Stimulated activated CD8-positive, alpha-beta memory T cell treated with anti-CD3 and anti-CD28 coated beads, Interleukin-4, amount 100 ng/mL, for 1 hour (primary cell): ENCODE measurements around the gene DNAI2.

Source experiments
- DNase-seq, 2 donors: peaks; one replicate each; pipeline ENCODE4 v3.0.0-alpha.2; 2020; ENCODE audit warnings: low read depth in 2 of 2, low spot score in 1 of 2

The DNAI2 gene

DNA sequence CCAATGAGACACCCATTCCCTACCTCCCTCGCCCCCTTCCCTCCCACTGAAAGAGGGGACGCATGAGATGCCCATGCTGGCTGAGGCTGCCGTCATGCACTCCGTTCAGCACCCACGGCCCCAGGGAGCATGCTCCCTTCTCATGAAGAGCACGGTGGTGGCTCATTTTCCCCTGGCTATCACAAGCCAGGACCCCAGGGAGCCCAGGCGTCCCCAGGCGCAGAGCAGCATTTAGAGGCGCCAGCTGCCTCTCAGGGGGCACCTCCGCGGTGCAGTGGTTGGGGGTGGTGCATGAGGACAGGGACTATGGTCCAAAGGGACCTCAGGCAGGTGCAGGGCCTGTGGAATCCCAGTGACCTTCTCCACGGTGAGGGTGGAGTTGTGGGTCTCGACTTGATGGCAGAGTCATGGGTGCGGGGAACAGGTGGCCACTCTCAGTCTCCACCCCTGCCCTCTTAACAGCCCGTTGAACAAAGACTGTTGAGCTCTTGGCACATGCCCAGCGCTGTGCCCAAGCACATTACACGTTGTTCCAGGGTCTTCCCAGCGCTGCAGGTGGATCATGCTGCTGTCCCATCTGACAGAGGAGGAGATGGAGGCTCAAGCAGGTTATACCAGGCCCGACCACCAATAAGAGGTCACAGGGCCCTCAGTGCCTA, 65.6 kb downstream of the DNAI2 start:
- no peak for DNase-seq

DNA sequence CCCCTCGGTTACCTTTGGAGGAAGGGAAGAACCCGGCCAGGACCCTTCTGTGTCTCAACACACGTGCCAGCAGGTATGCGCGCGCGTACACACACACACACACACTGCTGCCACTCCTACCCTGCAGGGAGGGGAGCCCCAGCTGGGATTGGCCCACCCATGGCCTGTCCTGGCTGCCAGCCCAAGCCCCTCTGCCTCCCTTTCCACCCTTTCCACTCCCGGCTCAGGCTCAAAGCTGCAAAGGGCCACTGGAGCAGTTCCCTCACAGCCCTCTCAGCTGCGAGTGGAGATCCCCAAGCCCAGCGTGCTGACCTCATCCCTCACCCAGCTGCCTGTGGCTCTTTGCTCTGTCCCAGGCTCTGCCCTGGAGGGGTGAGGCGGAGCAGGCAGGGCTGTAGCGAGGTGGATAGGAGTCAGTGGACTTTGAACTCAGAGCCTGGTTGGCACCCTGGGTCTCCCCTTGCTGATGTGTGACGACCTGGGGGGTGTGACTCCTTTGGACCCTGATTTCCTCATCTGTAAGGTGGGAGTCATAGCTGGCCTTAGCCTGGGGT, 66.5 kb downstream of the DNAI2 start:
- no peak for DNase-seq

DNA sequence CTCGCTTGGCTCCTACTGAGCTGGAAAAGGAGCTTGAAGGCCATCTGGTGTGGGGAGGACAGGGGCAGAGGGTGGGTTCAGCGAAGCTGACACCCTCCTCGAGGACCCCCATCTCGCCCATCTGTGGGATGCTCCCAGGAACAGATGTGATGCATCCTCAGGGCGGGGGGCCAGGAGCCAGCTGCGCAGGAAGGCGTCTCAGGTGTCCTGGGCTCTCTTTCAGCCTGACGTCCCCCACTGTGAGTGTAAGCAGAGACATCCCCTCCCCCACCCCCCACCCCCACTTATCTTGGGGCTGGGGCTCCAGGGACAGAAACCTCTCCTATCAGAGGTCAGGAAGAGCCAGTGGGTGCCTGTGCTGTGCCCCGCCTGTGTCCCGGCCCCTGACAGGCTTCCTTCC, 68.2 kb downstream of the DNAI2 start:
- no peak for DNase-seq

DNA sequence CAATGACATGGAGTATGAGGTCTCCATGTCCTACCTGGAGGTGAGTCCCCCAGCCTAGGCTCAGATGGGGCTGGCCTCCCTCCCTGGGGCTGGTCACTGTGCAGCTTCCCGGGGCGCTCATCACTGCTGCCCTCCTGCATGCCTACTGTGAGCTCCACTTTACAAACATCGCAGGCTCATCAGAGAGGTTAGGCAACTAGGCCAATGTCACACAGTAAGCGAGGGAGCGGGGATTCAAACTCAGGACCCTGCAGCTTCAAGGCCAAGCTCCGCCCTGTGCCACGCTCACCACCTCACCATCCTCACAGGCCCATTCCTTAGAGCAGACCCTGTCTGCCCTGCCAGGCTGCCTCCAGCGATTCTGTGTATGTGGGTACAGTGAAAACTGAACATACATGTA, 69.1 kb downstream of the DNAI2 start:
- DNase-seq: no peak

DNA sequence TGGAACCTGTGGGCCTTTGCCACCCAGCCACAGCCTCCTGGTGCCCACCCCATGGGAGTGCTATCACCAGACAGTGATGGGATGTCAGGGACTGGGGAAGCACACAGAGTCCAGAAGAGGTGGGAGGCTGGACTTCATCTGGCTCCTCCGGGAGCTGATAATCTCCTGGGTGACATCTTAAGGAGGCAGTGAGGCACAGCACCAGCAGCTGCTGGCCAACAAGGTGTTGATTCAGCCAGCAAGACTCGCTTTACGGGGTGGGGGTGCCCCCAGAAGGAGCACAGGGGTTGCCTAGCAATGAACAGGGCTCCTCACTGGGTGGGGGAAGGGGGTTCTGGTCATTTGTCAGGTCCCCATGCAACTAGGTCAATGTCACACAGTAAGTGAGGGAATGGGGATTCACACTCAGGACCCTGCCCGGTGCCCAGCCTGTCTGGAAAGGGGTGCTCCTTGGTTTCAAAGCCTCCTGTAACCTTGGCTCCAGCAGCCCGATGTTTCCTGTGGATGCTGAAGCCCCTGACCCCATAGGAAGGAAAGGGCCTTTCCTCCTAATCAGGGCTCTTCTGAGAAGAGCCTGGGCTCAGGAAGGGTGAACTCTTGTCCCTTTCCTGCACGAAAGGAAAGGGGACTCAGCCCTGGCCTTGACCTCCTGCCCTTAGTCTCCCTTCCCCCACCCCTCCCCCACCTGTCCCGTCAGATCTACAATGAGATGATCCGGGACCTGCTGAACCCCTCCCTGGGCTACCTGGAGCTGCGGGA, 69.7 kb downstream of the DNAI2 start:
- DNase-seq: no peak

DNA sequence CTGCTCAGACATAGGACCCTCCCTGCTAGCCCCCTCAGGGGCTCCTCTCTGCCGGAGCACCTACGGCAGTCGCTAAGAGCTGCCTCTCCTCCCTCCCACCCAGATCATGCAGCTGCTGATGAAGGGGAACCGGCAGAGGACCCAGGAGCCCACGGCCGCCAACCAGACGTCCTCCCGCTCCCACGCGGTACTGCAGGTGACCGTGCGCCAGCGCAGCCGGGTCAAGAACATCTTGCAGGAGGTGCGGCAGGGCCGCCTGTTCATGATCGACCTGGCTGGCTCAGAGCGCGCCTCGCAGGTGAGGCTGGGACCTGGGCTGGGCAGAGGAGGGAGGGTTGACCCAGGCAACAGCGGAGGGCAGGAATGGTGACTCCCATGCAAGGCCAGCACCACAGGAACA, 70.6 kb downstream of the DNAI2 start:
- DNase-seq: no peak

DNA sequence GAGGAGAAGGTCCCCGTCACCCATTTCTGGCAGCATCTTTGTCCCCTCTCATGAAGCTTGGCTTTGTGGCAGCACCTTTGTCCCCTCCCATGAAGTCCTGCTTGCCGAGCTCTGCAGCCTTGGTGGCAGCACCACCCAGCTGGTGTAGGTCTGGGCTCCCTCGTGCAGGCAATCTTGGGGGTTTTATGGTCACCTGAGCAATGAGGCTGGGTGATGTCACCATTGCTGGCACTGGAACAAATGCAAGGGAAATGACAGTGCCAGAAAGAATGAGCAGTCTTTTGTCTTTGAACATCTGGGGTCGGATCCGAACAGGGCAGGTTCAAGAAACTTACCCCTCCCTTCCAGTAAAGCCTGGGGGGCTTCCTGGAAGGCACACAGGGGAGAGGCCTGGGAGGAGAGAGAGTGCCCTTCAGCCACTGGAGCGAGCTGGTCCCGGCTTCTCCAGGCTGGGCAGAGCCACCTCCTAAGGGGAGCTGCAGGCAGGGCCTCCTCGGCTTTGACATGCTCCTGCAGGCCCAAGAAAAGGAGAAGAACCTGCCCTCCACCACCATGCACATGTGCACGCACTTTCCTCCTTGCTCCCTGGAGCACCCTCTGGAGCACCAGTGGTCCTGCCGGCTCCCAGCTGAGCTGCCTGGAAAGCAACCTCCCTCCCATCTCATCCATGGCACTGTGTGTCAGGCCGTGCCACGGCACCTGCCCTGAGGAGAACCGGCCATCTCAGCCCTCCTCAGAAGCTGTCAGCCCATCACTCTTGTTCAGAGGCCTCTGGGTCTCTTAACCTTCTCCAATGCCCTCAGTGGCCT, 71.6 kb downstream of the DNAI2 start:
- no peak for DNase-seq

DNA sequence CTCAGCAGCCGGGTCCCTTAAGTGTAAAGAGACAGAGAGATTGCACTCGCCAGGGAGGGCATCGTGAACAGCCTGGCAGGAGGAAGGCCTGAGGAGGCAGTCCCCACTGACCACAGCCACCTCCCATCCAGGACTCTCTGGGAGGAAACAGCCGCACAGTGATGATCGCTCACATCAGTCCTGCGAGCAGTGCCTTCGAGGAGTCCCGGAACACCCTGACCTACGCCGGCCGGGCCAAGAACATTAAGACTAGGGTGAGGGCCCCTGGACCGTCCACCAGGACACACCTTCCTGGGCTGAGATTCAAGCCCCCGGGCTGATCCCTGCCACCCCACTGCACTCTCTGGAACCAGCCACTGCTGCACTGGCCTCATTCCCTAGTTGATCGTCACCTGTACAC, 73.6 kb downstream of the DNAI2 start:
- no peak for DNase-seq

- DNase-seq: no peak
These were observed 75.1 kb downstream of the DNAI2 start for GRCh38 chr17:74349120-74349519.

- no peak for DNase-seq
These were observed 76.5 kb downstream of the DNAI2 start for GRCh38 chr17:74350486-74350885.

- DNase-seq: no peak
These were observed 77.6 kb downstream of the DNAI2 start for GRCh38 chr17:74351552-74352210.

- DNase-seq: no peak
These were observed 79.5 kb downstream of the DNAI2 start for GRCh38 chr17:74353446-74354060.

DNA sequence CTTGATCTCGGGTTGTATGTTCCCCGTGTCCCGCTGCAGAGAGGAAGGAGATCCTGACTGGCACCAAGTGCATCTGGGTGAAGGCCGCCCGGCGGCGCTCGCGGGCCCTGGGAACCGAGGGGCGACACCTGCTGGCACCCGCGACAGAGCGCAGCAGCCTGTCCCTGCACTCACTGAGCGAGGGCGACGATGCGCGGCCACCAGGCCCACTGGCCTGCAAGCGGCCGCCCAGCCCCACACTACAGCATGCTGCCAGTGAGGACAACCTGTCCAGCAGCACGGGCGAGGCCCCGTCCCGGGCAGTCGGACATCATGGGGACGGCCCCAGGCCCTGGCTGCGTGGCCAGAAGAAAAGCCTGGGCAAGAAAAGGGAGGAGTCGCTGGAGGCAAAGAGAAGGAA, 80.1 kb downstream of the DNAI2 start:
- peak in 1 of 2 donors; percentile 17 for DNase-seq

- DNase-seq: no peak
These were observed 80.5 kb downstream of the DNAI2 start for GRCh38 chr17:74354561-74354960.

DNA sequence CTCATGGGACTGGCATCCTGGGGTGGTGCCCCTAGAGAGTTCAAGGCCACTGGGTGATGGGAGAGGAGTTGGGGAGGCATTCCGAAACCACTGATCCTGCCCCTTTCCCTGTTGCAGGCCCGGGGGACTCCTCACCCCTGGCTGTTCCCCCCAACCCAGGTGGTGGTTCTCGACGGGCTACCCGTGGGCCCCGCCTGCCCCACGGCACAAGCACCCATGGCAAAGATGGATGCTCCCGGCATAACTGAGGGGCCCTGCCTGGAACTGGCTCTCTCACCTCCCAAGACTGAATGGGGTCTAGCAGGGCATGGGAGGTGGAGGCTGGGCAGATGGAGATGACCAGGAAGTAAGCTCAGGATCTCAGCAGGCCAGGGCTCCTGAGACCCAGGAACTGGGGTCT, 81.0 kb downstream of the DNAI2 start:
- no peak for DNase-seq

DNA sequence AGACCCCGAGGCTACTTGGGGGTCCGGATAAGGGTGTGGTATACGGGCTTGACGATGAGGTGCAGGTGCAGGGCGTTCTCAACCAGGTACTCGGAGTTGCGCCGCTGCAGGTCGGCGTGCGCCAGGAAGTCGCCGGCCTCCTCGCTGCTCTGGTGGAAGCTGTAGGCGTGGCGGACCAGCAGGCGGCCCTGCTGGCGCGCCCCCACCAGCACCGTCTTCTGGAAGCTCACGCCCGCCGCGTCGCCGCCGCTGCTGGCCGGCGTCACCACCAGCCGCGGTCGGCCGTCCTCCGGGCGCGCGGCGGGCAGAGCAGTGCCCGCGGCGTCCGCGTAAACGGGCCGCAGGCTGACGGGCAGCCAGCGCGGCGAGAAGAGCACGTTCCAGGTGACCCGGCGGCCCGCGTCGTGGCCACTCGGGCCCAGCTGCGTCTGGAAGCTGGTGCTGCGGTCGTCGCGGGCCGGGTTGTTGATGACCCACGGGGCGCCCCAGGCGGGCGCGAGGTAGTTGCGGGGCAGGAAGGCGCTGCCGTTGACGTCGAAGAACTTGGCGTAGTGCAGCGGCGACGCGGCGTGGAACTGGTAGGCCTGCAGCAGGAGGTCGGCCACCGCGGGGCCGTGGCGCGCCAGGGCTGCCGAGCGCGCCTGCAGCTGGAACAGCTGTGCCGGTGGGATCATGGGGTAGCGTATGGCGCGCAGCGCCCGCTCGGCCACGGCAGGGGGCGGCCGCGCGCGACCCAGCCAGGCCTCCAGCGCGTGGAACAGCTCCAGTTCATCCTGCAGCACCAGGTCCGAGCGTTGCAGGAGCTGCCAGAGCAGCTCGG, 82.8 kb downstream of the DNAI2 start:
- DNase-seq: no peak

- no peak for DNase-seq
These were observed 83.4 kb downstream of the DNAI2 start for GRCh38 chr17:74357466-74357809.

DNA sequence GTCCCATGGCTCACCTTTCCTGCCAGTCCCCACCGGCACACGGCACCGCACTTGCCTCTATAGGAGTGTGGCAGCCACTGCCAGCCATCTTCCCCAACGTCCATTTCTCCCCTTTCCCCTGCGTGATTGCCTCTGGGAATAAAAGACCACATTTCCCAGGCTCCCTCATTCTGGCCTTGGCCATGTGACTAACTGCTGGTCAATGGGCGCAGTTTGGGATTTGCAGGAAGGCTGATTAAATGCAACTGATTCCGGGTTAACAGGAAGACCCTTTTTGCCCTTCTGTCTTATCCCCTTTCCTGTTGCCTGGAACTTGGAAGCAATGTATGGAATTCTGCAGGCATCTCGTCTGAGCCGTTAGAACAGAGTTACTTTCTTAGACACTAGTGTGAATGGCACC, 84.7 kb downstream of the DNAI2 start:
- DNase-seq: no peak

- no peak for DNase-seq
These were observed 85.9 kb downstream of the DNAI2 start for GRCh38 chr17:74359916-74360315.

DNA sequence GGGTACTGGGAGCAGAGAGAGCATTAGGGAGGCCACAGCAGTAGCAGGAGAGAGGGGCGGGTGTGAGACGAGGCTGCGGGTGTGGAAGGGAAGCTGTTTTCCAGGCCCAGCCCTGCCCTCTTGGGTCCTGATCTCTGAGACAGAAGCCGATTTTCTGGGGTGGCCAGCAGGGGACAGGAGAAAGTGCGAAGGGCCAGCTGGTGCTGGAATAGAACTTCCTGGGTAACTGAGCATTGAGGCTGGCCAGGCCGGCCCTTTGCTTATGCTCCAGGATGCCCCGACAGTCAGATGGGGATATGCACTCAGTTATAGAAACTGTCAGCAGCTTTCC, 86.8 kb downstream of the DNAI2 start:
- no peak for DNase-seq
